Endothelial cell of umbilical vein (primary cell): ENCODE measurements around the gene TOMM5.

Source experiments
- CTCF ChIP-seq, 2 donors: IDR thresholded peaks; 1 replicate in 1 of 2; 2 replicates in 1 of 2; pipeline ENCODE4 v1.5.1; 2011; ENCODE audit warnings: low read length in 2 of 2, mild to moderate bottlenecking in 2 of 2, moderate library complexity in 2 of 2, control low read depth in 1 of 2, inconsistent platforms in 1 of 2, low read depth in 1 of 2; ENCODE audit not compliant: insufficient read depth in 1 of 2; ENCODE audit errors: extremely low read depth in 1 of 2
- EZH2 ChIP-seq: IDR thresholded peaks from 2 replicates; pipeline ENCODE4 v1.6.1; 2012; ENCODE audit warnings: borderline replicate concordance, low read depth, mild to moderate bottlenecking, moderate library complexity, low read length, inconsistent platforms; ENCODE audit not compliant: severe bottlenecking
- FOS ChIP-seq: IDR thresholded peaks from 2 replicates; pipeline ENCODE4 v1.6.1; 2011; ENCODE audit warnings: mild to moderate bottlenecking, low read length, moderate library complexity, borderline replicate concordance; ENCODE audit not compliant: insufficient read depth
- GATA2 ChIP-seq: IDR thresholded peaks from 2 replicates; pipeline ENCODE4 v1.7.0; 2011; ENCODE audit warnings: low read depth, mild to moderate bottlenecking, moderate library complexity, mixed read lengths, low read length; ENCODE audit not compliant: insufficient read length, insufficient read depth
- POLR2A ChIP-seq: IDR thresholded peaks from 2 replicates; pipeline ENCODE4 v1.6.1; 2012; ENCODE audit warnings: low read depth, mild to moderate bottlenecking, control low read depth, low read length
- POLR2AphosphoS5 ChIP-seq: IDR thresholded peaks from 2 replicates; pipeline ENCODE4 v1.6.1; 2012; ENCODE audit warnings: low read depth, mild to moderate bottlenecking, control low read depth, low read length, moderate library complexity; ENCODE audit not compliant: insufficient read depth
- TF ChIP-seq, protein P1 (sequence below): IDR thresholded peaks from 2 replicates; pipeline ENCODE4 v1.6.1; 2011; ENCODE audit not compliant: insufficient read depth, insufficient read length

GRCh38 chr9:37559855-37560592 lies 32.4 kb downstream of the TOMM5 start:
- TF ChIP-seq CTCF (IDR thresholded peaks at IDR 0.05; ENCODE audit: extremely low read depth in 1 of 2, insufficient read depth in 1 of 2, low read depth in 1 of 2, low read length in 2 of 2): no peak
- TF ChIP-seq, protein P1, sequence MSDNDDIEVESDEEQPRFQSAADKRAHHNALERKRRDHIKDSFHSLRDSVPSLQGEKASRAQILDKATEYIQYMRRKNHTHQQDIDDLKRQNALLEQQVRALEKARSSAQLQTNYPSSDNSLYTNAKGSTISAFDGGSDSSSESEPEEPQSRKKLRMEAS: no peak
- TF ChIP-seq POLR2A: no peak
- no peak for TF ChIP-seq POLR2AphosphoS5
- no peak for TF ChIP-seq EZH2
- TF ChIP-seq FOS: no peak
- TF ChIP-seq GATA2: no peak
